Neuron (in vitro differentiated cells): ENCODE measurements around the gene FRMD5.

Source experiments
- H2AFZ ChIP-seq: one replicate; pipeline ENCODE4 v1.6.1; 2013; ENCODE audit warnings: low read depth, mild to moderate bottlenecking, inconsistent platforms, low read length, moderate library complexity
- H3K27me3 ChIP-seq: one replicate; pipeline ENCODE4 v1.6.1; 2013; ENCODE audit warnings: low read length; ENCODE audit not compliant: insufficient read depth
- H3K36me3 ChIP-seq: one replicate; pipeline ENCODE4 v1.6.1; 2013; ENCODE audit warnings: low read length; ENCODE audit not compliant: insufficient read depth
- H3K4me1 ChIP-seq: one replicate; pipeline ENCODE4 v1.6.1; 2013; ENCODE audit warnings: low read length; ENCODE audit not compliant: insufficient read depth
- H3K4me3 ChIP-seq: 2 replicates; pipeline ENCODE4 v1.5.1; 2013; ENCODE audit warnings: mild to moderate bottlenecking, low read length, moderate library complexity
- H3K9me3 ChIP-seq: one replicate; pipeline ENCODE4 v1.6.1; 2013; ENCODE audit warnings: low read length

The FRMD5 gene

GRCh38 chr15:44102675-44103254, 92.3 kb downstream of the FRMD5 start:
- Histone ChIP-seq H3K27me3 (peaks cover 19% of the 10 kb centered on the region), H3K4me3 (no peak overlapping the region), H2AFZ (no peak overlapping the region), H3K36me3 (no peaks in the 10 kb centered on the region), H3K4me1 (peaks cover 21% of the 10 kb centered on the region), H3K9me3 (no peaks in the 10 kb centered on the region)

DNA sequence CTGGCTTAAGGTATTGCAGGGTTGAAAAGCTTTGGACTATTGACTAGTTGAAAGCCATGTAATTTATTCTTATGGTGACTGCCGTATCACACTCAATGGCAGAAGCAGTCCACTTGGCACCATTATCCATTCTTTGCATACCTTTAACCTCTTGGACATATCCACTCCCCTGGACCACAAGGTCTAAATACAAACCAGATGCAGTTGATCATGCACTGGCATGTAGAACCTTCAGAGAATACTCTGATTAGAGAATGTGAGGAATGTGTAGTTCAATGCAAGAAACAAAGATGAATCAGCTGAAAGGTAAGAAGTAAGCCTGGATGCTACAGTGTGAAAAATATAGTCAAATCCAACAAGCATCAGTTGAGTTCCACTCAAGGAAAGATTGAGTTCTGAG, 93.1 kb downstream of the FRMD5 start:
- H3K36me3 ChIP-seq, result no peaks in the 10 kb centered on the region
- peaks cover 14% of the 10 kb centered on the region for H3K27me3 ChIP-seq
- H3K9me3 ChIP-seq, result no peaks in the 10 kb centered on the region
- peaks cover 21% of the 10 kb centered on the region for H3K4me1 ChIP-seq
- H2AFZ ChIP-seq, result no peak overlapping the region
- no peak overlapping the region for H3K4me3 ChIP-seq

GRCh38 chr15:44101286-44101685, 93.8 kb downstream of the FRMD5 start:
- H3K4me1 ChIP-seq, result peaks cover 21% of the 10 kb centered on the region
- no peaks in the 10 kb centered on the region for H3K36me3 ChIP-seq
- peaks cover 12% of the 10 kb centered on the region for H3K27me3 ChIP-seq
- no peak overlapping the region for H2AFZ ChIP-seq
- no peak overlapping the region for H3K4me3 ChIP-seq
- no peaks in the 10 kb centered on the region for H3K9me3 ChIP-seq

GRCh38 chr15:44099671-44100070, 95.4 kb downstream of the FRMD5 start:
- no peaks in the 10 kb centered on the region for H3K36me3 ChIP-seq
- no peak overlapping the region for H2AFZ ChIP-seq
- peaks cover 21% of the 10 kb centered on the region for H3K4me1 ChIP-seq
- no peak overlapping the region for H3K4me3 ChIP-seq
- peaks cover 5% of the 10 kb centered on the region for H3K27me3 ChIP-seq
- no peaks in the 10 kb centered on the region for H3K9me3 ChIP-seq

GRCh38 chr15:44097552-44097951, 97.5 kb downstream of the FRMD5 start:
- H2AFZ ChIP-seq, result no peak overlapping the region
- H3K36me3 ChIP-seq, result no peaks in the 10 kb centered on the region
- no peak overlapping the region for H3K4me3 ChIP-seq
- peaks cover 10% of the 10 kb centered on the region for H3K4me1 ChIP-seq
- H3K27me3 ChIP-seq, result peaks cover 5% of the 10 kb centered on the region
- no peaks in the 10 kb centered on the region for H3K9me3 ChIP-seq

- H3K4me1 ChIP-seq, result peaks cover under 1% of the 10 kb centered on the region
Observed at GRCh38 chr15:44096596-44096995, 98.5 kb downstream of the FRMD5 start.

GRCh38 chr15:44094781-44095180, 100.3 kb downstream of the FRMD5 start:
- H2AFZ ChIP-seq, result no peak overlapping the region
- H3K36me3 ChIP-seq, result no peaks in the 10 kb centered on the region
- no peaks in the 10 kb centered on the region for H3K9me3 ChIP-seq
- H3K27me3 ChIP-seq, result peaks cover 3% of the 10 kb centered on the region
- no peak overlapping the region for H3K4me3 ChIP-seq
- no peaks in the 10 kb centered on the region for H3K4me1 ChIP-seq

More at GRCh38 chr15:44096596-44096995, 98.5 kb downstream of the FRMD5 start:
- peaks cover 5% of the 10 kb centered on the region for H3K27me3 ChIP-seq
- no peak overlapping the region for H2AFZ ChIP-seq
- H3K9me3 ChIP-seq, result no peaks in the 10 kb centered on the region
- H3K36me3 ChIP-seq, result no peaks in the 10 kb centered on the region
- H3K4me3 ChIP-seq, result no peak overlapping the region

DNA sequence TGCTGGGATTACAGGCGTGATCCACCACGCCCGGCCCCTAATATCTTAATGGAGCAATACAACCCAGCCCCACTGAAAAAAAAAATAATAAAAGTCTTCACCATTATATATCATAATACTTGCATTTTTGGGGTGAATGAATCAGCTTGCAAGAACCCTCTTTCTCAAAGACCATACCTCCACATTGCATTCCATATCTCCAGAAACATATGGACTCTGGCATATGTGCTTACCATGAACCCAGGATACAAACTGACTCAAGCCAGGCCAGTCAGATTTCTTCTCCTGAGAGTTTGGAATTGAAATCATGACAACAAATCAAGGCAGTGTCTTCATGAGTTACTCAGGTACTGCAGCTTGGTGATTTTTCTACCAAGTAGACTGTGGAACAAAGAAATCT, 101.2 kb downstream of the FRMD5 start:
- H3K27me3 ChIP-seq, result no peaks in the 10 kb centered on the region
- no peaks in the 10 kb centered on the region for H3K36me3 ChIP-seq
- H2AFZ ChIP-seq, result no peak overlapping the region
- no peaks in the 10 kb centered on the region for H3K9me3 ChIP-seq
- no peak overlapping the region for H3K4me3 ChIP-seq
- no peaks in the 10 kb centered on the region for H3K4me1 ChIP-seq

DNA sequence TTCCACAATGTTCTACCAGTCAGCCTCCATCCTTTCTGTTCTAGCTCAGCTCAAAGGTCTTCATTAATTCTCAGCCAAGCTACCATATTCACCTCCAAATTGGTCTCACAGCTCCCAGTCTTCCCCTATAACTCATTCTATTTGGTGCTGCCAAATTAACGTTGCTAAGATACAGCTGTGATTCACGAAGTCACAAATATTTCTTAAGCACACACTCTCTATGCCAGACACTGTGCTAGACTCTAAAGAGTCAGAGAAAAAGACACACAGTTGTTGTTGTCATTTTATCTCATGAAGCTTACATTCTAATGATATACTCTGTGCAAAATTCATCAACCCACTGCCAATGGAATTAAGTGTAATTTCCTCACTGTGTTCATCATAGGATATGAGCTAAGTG, 102.8 kb downstream of the FRMD5 start:
- Histone ChIP-seq H3K4me1 (no peaks in the 10 kb centered on the region), H3K9me3 (no peaks in the 10 kb centered on the region)

GRCh38 chr15:44087578-44088465, 107.2 kb downstream of the FRMD5 start:
- H3K4me3 ChIP-seq, result no peak overlapping the region
- no peaks in the 10 kb centered on the region for H3K9me3 ChIP-seq
- no peaks in the 10 kb centered on the region for H3K4me1 ChIP-seq
- no peak overlapping the region for H2AFZ ChIP-seq
- no peaks in the 10 kb centered on the region for H3K27me3 ChIP-seq
- H3K36me3 ChIP-seq, result no peaks in the 10 kb centered on the region

More for the DNA sequence above, 102.8 kb downstream of the FRMD5 start:
- Histone ChIP-seq H2AFZ (no peak overlapping the region), H3K27me3 (no peaks in the 10 kb centered on the region), H3K36me3 (no peaks in the 10 kb centered on the region), H3K4me3 (no peak overlapping the region)

GRCh38 chr15:44084770-44085169, 110.3 kb downstream of the FRMD5 start:
- Histone ChIP-seq H3K36me3 (no peaks in the 10 kb centered on the region), H2AFZ (no peak overlapping the region), H3K9me3 (no peaks in the 10 kb centered on the region), H3K27me3 (no peaks in the 10 kb centered on the region), H3K4me3 (no peak overlapping the region), H3K4me1 (no peaks in the 10 kb centered on the region)

DNA sequence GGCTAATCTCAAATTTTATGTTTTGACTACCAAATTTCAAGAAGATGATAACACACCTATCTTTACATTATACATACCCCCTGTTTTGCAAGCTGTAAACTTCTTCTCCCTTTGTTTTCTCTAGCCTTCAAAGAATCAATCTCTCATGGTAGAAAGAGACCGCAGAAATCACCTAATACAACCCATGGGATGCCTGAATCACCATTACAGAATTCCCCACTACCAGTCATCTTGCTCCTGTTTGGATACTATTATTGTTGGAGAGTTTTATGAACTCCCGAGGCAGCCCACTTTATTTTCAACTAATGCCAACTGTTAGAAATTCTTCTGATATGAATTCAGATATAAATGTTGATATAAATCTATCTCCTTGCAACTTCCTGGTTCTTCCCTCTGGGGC, 110.9 kb downstream of the FRMD5 start:
- Histone ChIP-seq H3K36me3 (no peaks in the 10 kb centered on the region), H3K4me3 (no peak overlapping the region), H3K4me1 (no peaks in the 10 kb centered on the region), H3K27me3 (no peaks in the 10 kb centered on the region), H2AFZ (no peak overlapping the region), H3K9me3 (peaks cover 2% of the 10 kb centered on the region)

DNA sequence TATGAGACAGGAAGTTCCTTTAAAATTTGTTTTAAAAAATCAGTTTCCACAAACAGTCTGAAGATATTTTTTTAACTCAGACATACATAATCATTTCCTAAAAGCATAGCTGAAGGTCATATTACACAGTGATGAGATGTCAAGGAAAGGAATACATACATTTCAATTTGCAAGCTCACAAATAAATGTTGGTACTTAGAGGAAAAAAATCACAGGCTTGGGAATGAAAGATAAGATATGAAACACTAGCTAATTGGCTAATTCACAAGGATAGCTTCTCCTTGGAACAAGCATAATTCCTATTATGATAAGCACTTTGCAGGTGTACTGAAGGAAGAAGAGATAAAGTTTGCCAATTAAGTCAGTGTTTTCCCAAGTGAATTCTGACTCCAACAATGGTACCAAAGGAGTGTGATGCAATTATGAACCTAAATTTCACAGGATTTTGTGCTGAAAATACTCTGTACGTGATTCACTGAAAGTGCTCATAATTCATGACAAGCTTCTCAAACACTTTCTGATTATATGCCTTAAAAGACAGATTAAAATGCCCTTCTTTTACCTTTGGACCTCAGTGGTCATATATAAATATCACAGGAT, 112.4 kb downstream of the FRMD5 start:
- Histone ChIP-seq H3K4me1 (no peaks in the 10 kb centered on the region), H3K9me3 (peaks cover 3% of the 10 kb centered on the region), H3K27me3 (no peaks in the 10 kb centered on the region), H3K36me3 (no peaks in the 10 kb centered on the region), H2AFZ (no peak overlapping the region), H3K4me3 (no peak overlapping the region)
